PC-3 (cell line): Measurements from ENCODE around the gene RAC3.

Experiments
- EZH2 ChIP-seq: fragments of 300-600 bp; sonication (generic); IDR thresholded peaks from one replicate; pipeline ENCODE4 v1.6.1; 2017; ENCODE audit warnings: antibody characterized with exemption, mild to moderate bottlenecking, low read length; ENCODE audit not compliant: unreplicated experiment
- TF ChIP-seq, protein P1 (sequence below): fragments of 300-600 bp; sonication (generic); conservative IDR thresholded peaks from 2 replicates; pipeline ENCODE4 v1.5.1; 2017; ENCODE audit warnings: antibody characterized with exemption, low read depth, mild to moderate bottlenecking, low read length

DNA sequence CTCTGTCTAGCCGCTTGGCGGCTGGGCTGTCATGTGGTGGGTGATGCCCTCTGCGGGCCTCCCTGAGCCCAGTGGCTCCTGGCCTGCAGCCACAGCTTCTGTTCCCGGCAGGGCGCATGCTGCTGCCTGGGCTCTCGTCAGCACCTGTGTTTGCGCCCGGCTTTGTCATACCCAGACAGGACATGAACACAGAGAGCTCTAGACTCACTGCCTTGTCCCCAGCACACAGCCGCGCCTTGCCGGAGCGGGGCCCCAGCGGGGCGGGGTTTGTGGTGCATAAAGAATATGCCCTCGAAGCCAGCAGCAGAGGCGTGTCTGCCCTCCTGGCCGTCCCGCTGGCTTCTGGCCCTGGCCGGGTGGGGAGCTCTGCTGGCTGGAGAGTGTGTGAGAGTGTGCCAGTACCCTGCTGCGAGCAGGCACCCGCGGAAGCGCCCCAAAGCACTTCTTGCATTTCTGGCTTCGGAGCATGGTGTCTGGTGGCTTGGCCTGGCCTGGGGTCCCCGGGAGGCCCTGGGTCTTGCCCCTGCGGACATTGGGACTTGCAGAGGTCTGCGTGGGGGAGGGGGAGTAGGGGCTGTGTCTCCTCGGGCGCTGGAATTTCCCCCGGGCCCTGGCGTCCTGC lies 39.7 kb upstream of the RAC3 start:
- TF ChIP-seq, protein P1, sequence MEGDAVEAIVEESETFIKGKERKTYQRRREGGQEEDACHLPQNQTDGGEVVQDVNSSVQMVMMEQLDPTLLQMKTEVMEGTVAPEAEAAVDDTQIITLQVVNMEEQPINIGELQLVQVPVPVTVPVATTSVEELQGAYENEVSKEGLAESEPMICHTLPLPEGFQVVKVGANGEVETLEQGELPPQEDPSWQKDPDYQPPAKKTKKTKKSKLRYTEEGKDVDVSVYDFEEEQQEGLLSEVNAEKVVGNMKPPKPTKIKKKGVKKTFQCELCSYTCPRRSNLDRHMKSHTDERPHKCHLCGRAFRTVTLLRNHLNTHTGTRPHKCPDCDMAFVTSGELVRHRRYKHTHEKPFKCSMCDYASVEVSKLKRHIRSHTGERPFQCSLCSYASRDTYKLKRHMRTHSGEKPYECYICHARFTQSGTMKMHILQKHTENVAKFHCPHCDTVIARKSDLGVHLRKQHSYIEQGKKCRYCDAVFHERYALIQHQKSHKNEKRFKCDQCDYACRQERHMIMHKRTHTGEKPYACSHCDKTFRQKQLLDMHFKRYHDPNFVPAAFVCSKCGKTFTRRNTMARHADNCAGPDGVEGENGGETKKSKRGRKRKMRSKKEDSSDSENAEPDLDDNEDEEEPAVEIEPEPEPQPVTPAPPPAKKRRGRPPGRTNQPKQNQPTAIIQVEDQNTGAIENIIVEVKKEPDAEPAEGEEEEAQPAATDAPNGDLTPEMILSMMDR = no peak
- TF ChIP-seq EZH2 = no peak
